Right kidney (tissue), 1 donor: ENCODE measurements around the gene RMDN3.
A peak's percentile ranks its signal among the peaks of the same experiment; 100 is the strongest.

ENCODE experiments used
- DNase-seq: peaks from one replicate; pipeline ENCODE4 v3.0.0-alpha.2; 2016

Gene RMDN3

DNA sequence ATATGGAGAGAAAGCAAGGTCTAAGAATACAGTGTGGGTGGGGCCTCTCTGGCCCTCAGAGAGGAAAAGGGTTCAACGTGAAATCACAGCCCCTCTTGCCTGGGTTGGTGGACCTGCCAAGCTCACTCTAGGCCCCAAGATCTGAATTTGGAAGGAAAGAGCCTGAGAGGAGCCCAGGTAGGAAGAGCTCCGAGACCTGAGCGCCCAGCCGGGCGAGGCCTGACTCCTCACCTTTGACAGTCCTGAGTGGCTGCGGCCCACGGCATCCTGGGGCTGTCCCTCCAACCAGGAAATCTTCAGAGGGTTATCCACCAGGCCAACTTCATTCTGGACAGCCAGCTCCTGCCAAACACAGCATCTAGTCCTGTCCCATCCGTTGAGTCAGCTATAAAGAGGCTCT lies 18.4 kb upstream of the RMDN3 start:
- DNase-seq: no peak

DNA sequence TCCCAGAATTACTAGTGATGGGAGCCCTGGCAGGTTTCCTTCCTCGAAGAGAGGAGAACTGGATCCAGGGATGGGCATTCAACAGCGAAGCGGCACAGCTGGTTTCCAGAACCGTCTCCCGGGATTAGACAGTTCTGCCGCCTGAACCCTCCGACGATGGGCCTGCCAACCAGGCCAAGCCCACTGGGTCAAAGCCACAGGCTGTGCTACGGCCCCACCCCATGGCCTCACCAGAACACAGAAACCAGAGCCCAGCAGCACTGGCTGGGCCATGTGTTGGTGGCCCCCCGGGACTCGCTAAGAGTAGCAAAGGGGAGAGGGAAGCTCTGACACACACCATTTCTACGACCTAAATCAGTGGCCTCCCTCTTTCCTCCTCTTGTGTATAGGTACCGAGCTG lies 17.0 kb upstream of the RMDN3 start:
- no peak for DNase-seq

GRCh38 chr15:40771242-40771641 lies 16.2 kb upstream of the RMDN3 start:
- DNase-seq: no peak

DNA sequence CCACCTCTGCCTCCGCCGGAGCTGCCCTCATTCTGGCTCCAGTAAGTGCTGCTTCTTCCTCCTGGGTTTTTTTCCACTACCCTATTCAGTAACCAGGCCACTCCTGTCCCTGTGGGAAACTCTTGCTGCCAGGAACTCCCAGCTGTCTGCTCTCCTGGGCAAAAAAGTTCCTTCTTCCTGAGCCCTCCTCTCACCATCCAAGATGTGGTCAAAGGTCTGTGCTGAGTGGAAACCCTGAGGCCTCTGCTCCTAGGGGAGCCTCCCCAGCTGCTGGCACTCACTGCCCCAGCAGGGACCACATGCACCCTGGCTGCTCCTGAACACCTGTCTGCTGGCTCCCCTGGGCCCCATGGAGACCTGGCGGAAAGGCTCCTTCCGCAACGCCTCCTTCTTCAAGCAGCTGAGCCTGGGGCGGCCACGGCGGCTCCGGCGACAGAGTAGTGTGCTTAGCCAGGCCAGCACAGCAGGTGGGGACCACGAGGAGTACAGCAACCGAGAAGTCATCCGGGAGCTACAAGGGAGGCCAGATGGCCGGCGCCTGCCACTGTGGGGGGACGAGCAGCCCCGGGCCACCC lies 15.2 kb upstream of the RMDN3 start:
- DNase-seq: no peak

DNA sequence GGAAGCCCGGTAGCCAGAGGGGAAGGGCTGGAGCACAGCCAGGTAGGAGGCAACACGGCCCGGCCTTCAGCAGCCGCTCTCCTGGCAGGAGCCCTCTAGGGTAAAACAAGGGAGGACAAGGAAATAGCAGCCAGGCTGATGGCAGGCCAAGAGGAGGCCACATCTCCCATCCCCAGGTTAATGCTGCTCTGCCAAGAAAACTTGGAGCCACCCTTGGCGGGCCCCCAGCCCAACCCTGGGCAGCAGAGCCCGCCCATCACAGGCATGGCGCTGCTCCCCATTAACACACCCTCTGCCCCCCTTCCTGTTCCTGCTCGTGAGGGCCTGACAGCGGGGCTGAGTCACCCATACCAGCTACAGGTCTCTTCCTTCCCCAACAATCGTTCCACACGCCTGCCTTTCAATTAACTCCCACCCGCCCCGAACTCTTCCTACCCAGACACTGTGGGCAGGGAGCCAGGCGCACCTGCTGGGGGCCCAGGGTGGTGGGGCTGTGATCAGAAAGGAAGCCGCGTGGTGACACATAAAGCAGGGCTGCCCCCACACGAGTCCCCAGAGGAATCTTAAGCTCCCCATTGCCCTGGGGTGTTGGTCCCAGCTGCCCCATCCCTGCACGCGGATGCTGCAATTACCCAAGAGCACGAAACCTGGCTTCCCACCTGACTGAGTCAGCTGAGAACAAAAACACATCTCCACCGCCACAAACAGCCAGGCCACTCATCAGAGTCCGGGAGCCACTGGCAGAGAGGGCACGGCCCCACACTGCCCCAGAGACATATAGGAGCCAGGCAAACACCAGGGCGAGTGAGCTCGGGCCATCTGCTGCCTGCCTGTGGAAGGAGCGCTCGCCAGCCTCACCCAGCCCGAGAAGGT lies 14.5 kb upstream of the RMDN3 start, which contains the start of gene C15orf62:
TSS of gene C15orf62 (plus strand) at position 707 of the 873 bp plus-strand sequence. CDS start 516 bp downstream, outside the sequence.
- peak; percentile 68 for DNase-seq

DNA sequence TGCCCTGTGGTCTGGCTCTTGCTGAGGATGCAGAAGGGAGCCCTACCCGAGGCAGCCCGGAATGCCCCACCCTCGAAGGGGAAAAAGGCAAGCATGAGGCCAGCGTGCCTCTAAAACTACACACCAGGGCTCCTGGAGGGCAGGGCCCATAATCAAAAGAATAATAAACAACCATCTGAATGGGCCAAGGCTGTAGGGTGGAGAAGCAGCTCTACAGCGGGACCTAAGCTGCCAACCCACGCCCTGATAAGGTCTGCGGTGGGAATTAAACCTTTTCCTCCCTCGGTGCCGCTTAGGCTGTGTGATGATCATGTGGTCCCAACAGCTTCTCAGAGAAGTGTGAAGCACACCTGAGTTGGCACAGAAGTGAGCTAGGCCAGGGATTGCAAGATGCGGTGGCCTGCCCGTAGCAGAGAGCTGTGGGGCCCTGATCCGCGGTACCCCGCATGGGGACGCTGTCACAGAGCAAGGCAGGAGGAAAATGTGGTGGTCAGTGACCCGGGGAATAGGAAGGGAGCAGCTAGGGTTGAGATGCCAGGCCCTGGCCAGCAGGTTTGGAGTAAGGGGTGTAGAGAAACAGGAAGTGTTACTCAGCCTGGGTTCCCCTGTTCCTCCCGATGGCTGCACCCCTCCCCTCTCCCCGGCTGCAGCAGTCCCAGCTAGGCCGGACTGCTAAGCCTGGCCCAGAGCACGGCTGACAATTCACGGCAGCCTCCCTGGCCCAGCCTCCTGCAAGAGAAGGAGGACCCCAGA lies 13.6 kb upstream of the RMDN3 start:
- no peak for DNase-seq

DNA sequence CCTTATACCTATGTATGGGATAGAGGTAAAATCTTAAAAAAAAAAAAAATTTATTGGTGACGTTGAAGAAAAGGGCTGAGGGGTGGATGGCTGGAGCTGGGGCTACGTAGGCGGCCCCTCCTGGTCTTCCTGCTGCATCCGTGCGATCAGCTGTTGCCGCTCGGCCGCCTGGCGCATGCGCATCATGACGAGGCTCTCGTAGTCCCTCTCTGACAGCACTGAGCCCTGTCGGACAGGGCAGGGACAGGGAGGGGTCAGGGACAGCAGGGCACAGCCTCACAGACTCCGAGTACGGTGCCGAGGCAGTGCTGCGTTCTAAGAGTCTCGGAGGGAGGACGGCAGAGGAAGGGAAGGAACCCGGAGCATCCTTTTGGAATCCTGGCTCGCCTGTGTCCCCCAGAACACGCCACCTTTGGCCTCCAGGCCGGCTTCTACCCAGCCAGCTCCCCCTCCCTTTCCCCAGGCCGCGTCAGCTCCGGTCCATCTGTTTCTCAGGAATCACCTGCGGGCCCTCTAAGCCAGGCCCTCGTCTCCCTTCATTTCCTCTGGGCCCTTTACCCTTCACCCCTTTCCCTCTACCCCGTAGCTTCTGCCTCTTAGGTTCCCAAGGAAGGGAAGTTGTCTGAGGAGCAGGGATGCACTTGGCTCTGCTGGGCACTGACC lies 12.9 kb upstream of the RMDN3 start:
- DNase-seq: no peak

DNA sequence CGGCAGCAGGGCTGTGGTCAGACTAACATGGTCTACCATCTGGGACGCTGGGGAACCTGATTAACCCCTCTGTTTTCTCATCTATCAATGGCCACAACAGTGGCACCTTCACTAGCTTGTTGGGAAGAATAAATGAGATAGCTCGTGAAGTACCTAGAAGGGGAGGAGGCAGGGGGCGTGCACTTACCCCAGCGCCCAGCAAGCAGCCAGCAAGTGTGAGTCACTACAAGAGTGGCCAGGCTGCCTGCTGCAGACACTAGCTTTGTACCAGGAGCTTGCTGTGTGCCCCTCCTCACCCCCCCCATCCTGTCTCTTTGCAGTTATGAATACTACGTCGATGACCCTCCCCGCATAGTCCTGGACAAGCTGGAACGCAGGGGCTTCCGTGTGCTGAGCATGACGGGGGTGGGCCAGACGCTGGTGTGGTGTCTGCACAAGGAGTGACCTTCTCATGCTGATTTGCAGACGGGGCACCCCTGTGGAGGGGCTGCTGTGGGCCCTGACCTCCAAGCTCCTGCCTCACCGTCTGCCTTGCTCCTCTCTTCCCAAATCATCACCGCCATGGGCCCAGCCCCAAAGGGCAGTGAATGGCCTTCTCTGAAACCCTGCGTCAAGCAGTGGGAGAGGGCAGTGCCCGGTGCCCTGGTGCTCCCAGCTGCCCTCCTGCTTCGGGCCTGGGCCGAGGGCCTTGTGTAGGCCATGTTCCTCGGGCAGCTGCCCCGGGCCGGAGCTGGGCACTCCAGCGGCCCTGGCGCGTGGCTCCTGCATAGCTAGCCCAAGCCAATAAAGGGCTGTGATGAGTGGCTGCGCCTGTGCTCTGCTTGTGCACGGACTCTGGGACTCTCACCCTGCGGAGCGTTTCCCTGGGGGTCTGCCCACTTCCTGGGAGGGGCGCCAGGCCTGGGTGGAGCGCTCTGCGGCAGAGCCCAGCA lies 12.1 kb upstream of the RMDN3 start:
- DNase-seq: no peak

GRCh38 chr15:40766194-40766815 lies 11.3 kb upstream of the RMDN3 start:
- DNase-seq: no peak

DNA sequence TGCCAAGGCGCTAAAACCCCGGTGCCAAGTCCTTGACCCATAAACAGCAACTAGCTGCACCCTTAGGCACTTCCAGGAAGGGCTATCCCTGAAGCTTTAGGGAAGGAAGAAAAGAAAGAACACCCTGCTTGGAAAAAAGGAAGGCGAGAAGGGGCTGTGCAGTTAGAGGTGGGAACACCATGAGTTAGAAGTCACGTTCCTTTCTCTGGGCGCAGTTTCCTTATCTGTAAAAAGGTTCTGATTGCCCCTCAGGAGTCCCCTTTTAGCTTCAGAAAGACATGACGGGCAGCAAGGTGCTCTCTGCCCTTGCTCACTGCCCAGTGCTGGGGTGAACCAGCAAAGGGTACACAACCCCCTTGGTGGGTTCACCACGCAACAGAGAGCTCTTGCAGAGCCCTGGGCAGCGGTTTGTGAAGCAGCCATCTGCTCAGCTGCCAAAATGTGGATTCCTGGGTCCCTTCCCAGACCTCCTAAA lies 9.6 kb upstream of the RMDN3 start:
- DNase-seq: no peak

- peak; percentile 92 for DNase-seq
Observed at GRCh38 chr15:40763801-40764628, 9.0 kb upstream of the RMDN3 start, which contains the start of gene GCHFR. GCHFR (plus strand) TSS chr15:40764068; CDS start chr15:40764181, 113 bp downstream.

GRCh38 chr15:40762919-40763800 lies 8.1 kb upstream of the RMDN3 start:
- peak; percentile 90 for DNase-seq

DNA sequence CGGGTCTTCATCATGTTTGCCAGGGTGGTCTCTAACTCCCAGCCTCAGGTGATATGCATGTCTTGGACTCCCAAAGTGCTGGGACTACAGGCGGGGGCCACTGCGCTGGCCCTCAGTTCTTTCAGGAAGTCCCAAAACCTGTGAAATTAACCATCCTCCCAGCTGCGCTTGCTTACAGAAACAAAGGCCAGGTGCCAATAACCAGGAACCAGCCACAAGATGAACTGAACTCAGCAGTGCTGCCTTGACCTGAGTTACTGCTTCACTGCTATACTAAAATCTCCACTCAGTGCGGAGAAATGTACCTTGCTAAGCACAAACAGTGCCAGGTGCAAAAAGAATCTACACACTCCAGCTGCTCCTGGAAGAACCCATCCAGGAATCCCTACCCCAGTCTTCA lies 4.9 kb upstream of the RMDN3 start:
- DNase-seq: no peak

GRCh38 chr15:40756938-40757337 lies 1.9 kb upstream of the RMDN3 start:
- DNase-seq: no peak

- DNase-seq: no peak
Observed at GRCh38 chr15:40755812-40756208, 756 bp upstream of the RMDN3 start.

DNA sequence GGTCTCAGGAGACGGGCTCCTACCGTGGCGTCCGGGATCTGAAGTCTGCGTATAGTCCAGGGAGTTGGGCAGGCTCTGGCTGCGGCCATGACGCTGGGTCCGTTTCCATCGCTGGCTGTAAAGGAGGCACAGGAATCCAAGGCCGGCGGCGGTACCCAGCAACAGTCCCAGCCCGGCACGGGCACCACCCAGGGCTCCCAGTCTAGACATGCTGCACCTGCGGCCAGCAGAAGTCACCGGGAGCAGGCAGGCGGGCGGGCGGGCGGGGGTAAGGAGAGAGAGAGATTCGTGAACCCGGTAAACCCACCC lies 526 bp downstream of the RMDN3 start:
- DNase-seq: no peak

DNA sequence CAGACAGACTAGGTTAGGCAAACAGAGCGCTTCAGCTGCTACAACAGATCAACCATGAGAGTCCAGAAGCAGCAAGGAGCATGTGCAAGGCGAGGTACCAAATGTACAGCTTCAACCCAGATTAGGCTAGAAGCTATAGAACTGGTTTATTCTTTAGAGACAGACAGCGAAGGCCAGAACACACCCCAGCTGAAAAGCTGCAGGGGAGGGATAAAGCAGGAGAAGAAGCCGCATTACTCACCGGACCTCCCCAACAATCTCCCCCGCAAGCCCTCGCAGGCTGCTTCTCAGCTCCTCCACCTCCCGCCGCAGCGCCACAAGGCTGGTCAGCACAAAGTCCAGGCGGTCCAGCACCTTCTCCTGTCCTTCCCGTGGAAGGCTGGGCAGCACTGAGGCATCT lies 3.3 kb downstream of the RMDN3 start:
- DNase-seq: no peak

GRCh38 chr15:40750885-40751284 lies 4.2 kb downstream of the RMDN3 start:
- no peak for DNase-seq

- DNase-seq: no peak
Observed at GRCh38 chr15:40749151-40749630, 5.9 kb downstream of the RMDN3 start.
